ENCODE data around the gene PCDHA12. TPM values are rescaled to one million over a fixed set of nuclear protein-coding genes. Genes with fewer than 3 reads are reported as not detected.
A peak's percentile ranks its signal among the peaks of the same experiment; 100 is the strongest.
"Not testable (repeated sequence)": the region's sequence is repeated elsewhere in the genome, so short reads cannot be mapped to it uniquely, and the experiment has no call there.

PCDHA12 gene
- total and polyA plus RNA-seq, 9 of the 15 experiments (the other 6 are each of a cell fraction or from before 2014, with no cell fraction given): not detected

DNA sequence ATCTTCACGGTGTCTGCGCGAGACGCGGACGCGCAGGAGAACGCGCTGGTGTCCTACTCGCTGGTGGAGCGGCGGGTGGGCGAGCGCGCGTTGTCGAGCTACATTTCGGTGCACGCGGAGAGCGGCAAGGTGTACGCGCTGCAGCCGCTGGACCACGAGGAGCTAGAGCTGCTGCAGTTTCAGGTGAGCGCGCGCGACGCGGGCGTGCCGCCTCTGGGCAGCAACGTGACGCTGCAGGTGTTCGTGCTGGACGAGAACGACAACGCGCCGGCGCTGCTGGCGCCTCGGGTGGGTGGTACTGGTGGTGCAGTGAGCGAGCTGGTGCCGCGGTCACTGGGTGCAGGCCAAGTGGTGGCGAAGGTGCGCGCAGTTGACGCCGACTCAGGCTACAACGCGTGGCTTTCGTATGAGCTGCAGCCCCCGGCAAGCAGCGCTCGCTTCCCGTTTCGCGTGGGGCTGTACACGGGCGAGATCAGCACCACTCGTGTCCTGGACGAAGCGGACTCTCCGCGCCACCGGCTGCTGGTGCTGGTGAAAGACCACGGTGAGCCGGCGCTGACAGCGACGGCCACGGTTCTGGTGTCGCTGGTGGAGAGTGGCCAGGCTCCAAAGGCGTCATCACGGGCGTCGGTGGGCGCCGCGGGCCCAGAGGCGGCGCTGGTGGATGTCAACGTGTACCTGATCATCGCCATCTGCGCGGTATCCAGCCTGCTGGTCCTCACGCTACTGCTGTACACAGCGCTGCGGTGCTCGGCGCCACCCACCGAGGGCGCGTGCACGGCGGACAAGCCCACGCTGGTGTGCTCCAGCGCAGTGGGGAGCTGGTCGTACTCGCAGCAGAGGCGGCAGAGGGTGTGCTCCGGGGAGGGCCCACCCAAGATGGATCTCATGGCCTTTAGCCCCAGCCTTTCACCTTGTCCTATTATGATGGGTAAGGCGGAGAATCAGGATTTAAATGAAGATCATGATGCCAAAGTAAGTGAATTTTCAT is 45.3 kb upstream of the PCDHA12 start:
- CTCF ChIA-PET (ENCODE audit: low intra/inter-chr PET ratio); FAIRE-seq; H3K9ac ChIP-seq (ENCODE audit: insufficient read depth in 1 of 2, low read depth in 2 of 2, low read length in 2 of 2); H3K9me3 ChIP-seq (replicated peaks; ENCODE audit: control insufficient read depth, insufficient read depth, low read depth, low read length); BruUV-seq (replicated peaks); H3K36me3 ChIP-seq (ENCODE audit: control insufficient read depth, insufficient read depth, low read length); H3K9me1 ChIP-seq (ENCODE audit: control insufficient read depth, insufficient read depth, low read length); in situ Hi-C loops (cut with MboI); H3K4me2 ChIP-seq (ENCODE audit: insufficient read depth, low read length); H3K27ac ChIP-seq (ENCODE audit: extremely low read depth, low read depth, low read length); H3K4me3 ChIP-seq; H4K20me1 ChIP-seq (replicated peaks; ENCODE audit: control insufficient read depth, insufficient read depth, low read length); H3K79me2 ChIP-seq (ENCODE audit: control insufficient read depth, insufficient read depth, low read length); H2AFZ ChIP-seq (ENCODE audit: low read depth, low read length); ATAC-seq; H3K27me3 ChIP-seq (ENCODE audit: control insufficient read depth in 2 of 2, insufficient read depth in 2 of 2, low read length in 2 of 2); DNase-seq (ENCODE audit: extremely low read depth in 1 of 4, low spot score in 3 of 4): not testable (repeated sequence)
- peaks cover 0 to 10% of the 10 kb centered on the region in 2 experiments; a peak in 1 of 5 replicates for H3K4me1 ChIP-seq (replicated peaks in 1 of 2; ENCODE audit: control insufficient read depth in 2 of 2, insufficient read depth in 2 of 2, low read length in 2 of 2)
- intact Hi-C loops (cut with micrococcal nuclease): loop anchor here (5.0 kb wide), 1 partner anchor 212 kb away; no protein-coding TSS in a partner anchor
- 31% methylated on average over 81 of the region's 106 CpGs for WGBS (ENCODE audit: insufficient coverage, low coverage, missing lambda C conversion rate)
- POLR2A ChIA-PET: interaction anchor here (0.6 kb wide), 1 partner anchor 520 kb away, joined by 3 read pairs; the partner anchor contains the start of gene PCDHGB1

DNA sequence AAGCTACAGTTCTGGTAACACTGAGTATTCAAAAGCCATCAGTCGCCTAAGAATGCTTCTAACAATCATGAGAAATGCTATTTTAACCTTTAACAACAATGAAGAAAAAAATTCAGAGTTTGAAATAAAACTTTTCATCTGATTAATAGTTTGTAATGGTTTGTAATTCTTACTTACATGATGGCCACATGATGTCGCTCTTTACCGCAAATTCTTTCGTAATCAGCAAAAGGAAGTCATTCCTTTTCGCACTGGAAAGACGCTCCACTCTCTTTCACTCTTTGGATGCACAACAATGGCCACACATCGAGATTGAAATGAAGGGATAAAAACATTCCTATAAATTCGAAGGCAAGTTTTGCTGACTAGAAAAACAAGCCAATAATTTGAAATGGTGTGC is 41.1 kb upstream of the PCDHA12 start, which contains the start of gene PCDHA7:
Gene PCDHA7, plus strand, starts transcription at position 277 of the 400 bp plus-strand sequence. Its CDS starts 115 bp downstream, at position 392.
- no peaks in the 10 kb centered on the region for H3K27me3 ChIP-seq (ENCODE audit: control insufficient read depth in 2 of 2, insufficient read depth in 2 of 2, low read length in 2 of 2)
- no peak within 1 kb of the TSS for H2AFZ ChIP-seq (ENCODE audit: low read depth, low read length)
- ChIA-PET POLR2A (no interaction called here), CTCF (ENCODE audit: low intra/inter-chr PET ratio) (interaction anchor here (0.7 kb wide), 1 partner anchor 253 kb away, joined by 3 read pairs; no protein-coding TSS in a partner anchor)
- DNase-seq (ENCODE audit: extremely low read depth in 1 of 4, low spot score in 3 of 4) (peak in 1 of 4 experiments; percentile 6), FAIRE-seq (no peak), ATAC-seq (no peak)
- BruUV-seq (replicated peaks): no TSS peak
- H3K9me3 ChIP-seq (replicated peaks; ENCODE audit: control insufficient read depth, insufficient read depth, low read depth, low read length): no peaks in the 10 kb centered on the region
- intact Hi-C loops (cut with micrococcal nuclease): no loop called here
- no peaks in the 10 kb centered on the region for H3K79me2 ChIP-seq (ENCODE audit: control insufficient read depth, insufficient read depth, low read length)
- H4K20me1 ChIP-seq (replicated peaks; ENCODE audit: control insufficient read depth, insufficient read depth, low read length): no peaks in the 10 kb centered on the region
- no peak within 1 kb of the TSS for H3K4me3 ChIP-seq
- no peaks in the 10 kb centered on the region for H3K9me1 ChIP-seq (ENCODE audit: control insufficient read depth, insufficient read depth, low read length)
- no peak within 1 kb of the TSS for H3K9ac ChIP-seq (ENCODE audit: insufficient read depth in 1 of 2, low read depth in 2 of 2, low read length in 2 of 2)
- in situ Hi-C loops (cut with MboI): no loop called here
- WGBS (ENCODE audit: insufficient coverage, low coverage, missing lambda C conversion rate): 2% methylated on average over 8 of the region's 8 CpGs
- H3K4me1 ChIP-seq (replicated peaks in 1 of 2; ENCODE audit: control insufficient read depth in 2 of 2, insufficient read depth in 2 of 2, low read length in 2 of 2): peaks cover 0 to 8% of the 10 kb centered on the region in 2 experiments; a peak in 1 of 5 replicates
- no peak within 1 kb of the TSS for H3K27ac ChIP-seq (ENCODE audit: extremely low read depth, low read depth, low read length)
- H3K36me3 ChIP-seq (ENCODE audit: control insufficient read depth, insufficient read depth, low read length): no peaks in the 10 kb centered on the region
- no peak within 1 kb of the TSS for H3K4me2 ChIP-seq (ENCODE audit: insufficient read depth, low read length)
- TF ChIP-seq RNF219 (CRISPR knock-in tag; IDR thresholded peaks at IDR 0.05) (no peak), PHF20 (IDR thresholded peaks at IDR 0.05; ENCODE audit: partially characterized antibody) (no peak), CTBP1 (IDR thresholded peaks at IDR 0.05; ENCODE audit: borderline replicate concordance) (no peak), ZNF239 (CRISPR knock-in tag; IDR thresholded peaks at IDR 0.05) (no peak), HNRNPLL (IDR thresholded peaks at IDR 0.05; ENCODE audit: low read depth, low read length, poor library complexity, severe bottlenecking) (no peak), STAT5B (CRISPR knock-in tag; IDR thresholded peaks at IDR 0.05) (no peak), ZNF830 (CRISPR knock-in tag; IDR thresholded peaks at IDR 0.05) (no peak), FIP1L1 (IDR thresholded peaks at IDR 0.05; ENCODE audit: low read depth, low read length, poor library complexity, severe bottlenecking) (no peak)
- TF ChIP-seq, protein P1, sequence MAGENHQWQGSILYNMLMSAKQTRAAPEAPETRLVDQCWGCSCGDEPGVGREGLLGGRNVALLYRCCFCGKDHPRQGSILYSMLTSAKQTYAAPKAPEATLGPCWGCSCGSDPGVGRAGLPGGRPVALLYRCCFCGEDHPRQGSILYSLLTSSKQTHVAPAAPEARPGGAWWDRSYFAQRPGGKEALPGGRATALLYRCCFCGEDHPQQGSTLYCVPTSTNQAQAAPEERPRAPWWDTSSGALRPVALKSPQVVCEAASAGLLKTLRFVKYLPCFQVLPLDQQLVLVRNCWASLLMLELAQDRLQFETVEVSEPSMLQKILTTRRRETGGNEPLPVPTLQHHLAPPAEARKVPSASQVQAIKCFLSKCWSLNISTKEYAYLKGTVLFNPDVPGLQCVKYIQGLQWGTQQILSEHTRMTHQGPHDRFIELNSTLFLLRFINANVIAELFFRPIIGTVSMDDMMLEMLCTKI (IDR thresholded peaks at IDR 0.05; ENCODE audit: partially characterized antibody): no peak
